IMR-90 (cell line): Measurements from ENCODE around the gene ANO4.

ENCODE experiments used
- BHLHE40 ChIP-seq: fragments of 150-350 bp; IDR thresholded peaks from 2 replicates; pipeline ENCODE4 v1.6.1; 2016; ENCODE audit warnings: mild to moderate bottlenecking, low read depth, low read length
- MXI1 ChIP-seq: IDR thresholded peaks from 2 replicates; pipeline ENCODE4 v1.6.1; 2012; ENCODE audit warnings: low read depth, mild to moderate bottlenecking, low read length, moderate library complexity, borderline replicate concordance
- NFE2L2 ChIP-seq: fragments of 150-350 bp; IDR thresholded peaks from 2 replicates; pipeline ENCODE4 v1.6.1; 2016; ENCODE audit warnings: low read depth, mild to moderate bottlenecking, low read length
- POLR2A ChIP-seq: IDR thresholded peaks from 2 replicates; pipeline ENCODE4 v1.6.1; 2012; ENCODE audit warnings: mild to moderate bottlenecking, low read depth, low read length
- RAD21 ChIP-seq: IDR thresholded peaks from 2 replicates; pipeline ENCODE4 v1.6.1; 2012; ENCODE audit warnings: low read length, improper control_type of control experiment
- RFX5 ChIP-seq: IDR thresholded peaks from 2 replicates; pipeline ENCODE4 v1.8.0; 2012; ENCODE audit warnings: low read depth, mild to moderate bottlenecking, low read length, moderate library complexity
- TF ChIP-seq, protein P1 (sequence below): fragments of 150-350 bp; IDR thresholded peaks from 2 replicates; pipeline ENCODE4 v1.6.1; 2017; ENCODE audit warnings: mild to moderate bottlenecking, antibody characterized with exemption, low read length, low read depth
- TF ChIP-seq, protein P2 (sequence below): fragments of 150-350 bp; IDR thresholded peaks from 2 replicates; pipeline ENCODE4 v1.6.1; 2016; ENCODE audit warnings: low read depth, mild to moderate bottlenecking, low read length, moderate library complexity, borderline replicate concordance
- TF ChIP-seq, protein P3 (sequence below): conservative IDR thresholded peaks from 2 replicates; pipeline ENCODE4 v1.5.1; 2012; ENCODE audit warnings: mild to moderate bottlenecking, low read depth, low read length, improper control_type of control experiment

DNA sequence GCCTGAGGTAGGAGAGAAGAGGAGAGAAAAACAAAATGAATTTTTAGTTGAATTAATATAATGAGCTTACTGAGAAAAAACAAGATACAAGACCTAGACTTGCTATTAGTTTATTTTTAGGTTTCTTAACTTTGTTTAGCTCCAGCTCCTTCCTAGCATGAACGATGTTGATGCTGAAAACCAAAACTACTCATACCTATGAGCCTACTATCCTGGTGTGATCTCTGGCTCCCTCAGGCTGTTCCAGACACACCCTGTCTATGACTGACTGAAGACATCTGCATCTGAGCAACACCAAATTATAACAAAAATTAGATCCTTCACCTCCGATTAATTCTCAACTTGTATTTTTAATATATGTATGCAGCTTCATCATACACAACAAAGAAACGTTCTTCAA lies 225.1 kb downstream of the ANO4 start:
- TF ChIP-seq RFX5 = no peak
- no peak for TF ChIP-seq NFE2L2
- TF ChIP-seq, protein P1, sequence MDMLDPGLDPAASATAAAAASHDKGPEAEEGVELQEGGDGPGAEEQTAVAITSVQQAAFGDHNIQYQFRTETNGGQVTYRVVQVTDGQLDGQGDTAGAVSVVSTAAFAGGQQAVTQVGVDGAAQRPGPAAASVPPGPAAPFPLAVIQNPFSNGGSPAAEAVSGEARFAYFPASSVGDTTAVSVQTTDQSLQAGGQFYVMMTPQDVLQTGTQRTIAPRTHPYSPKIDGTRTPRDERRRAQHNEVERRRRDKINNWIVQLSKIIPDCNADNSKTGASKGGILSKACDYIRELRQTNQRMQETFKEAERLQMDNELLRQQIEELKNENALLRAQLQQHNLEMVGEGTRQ = no peak
- TF ChIP-seq, protein P2, sequence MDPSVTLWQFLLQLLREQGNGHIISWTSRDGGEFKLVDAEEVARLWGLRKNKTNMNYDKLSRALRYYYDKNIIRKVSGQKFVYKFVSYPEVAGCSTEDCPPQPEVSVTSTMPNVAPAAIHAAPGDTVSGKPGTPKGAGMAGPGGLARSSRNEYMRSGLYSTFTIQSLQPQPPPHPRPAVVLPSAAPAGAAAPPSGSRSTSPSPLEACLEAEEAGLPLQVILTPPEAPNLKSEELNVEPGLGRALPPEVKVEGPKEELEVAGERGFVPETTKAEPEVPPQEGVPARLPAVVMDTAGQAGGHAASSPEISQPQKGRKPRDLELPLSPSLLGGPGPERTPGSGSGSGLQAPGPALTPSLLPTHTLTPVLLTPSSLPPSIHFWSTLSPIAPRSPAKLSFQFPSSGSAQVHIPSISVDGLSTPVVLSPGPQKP = no peak
- TF ChIP-seq, protein P3, sequence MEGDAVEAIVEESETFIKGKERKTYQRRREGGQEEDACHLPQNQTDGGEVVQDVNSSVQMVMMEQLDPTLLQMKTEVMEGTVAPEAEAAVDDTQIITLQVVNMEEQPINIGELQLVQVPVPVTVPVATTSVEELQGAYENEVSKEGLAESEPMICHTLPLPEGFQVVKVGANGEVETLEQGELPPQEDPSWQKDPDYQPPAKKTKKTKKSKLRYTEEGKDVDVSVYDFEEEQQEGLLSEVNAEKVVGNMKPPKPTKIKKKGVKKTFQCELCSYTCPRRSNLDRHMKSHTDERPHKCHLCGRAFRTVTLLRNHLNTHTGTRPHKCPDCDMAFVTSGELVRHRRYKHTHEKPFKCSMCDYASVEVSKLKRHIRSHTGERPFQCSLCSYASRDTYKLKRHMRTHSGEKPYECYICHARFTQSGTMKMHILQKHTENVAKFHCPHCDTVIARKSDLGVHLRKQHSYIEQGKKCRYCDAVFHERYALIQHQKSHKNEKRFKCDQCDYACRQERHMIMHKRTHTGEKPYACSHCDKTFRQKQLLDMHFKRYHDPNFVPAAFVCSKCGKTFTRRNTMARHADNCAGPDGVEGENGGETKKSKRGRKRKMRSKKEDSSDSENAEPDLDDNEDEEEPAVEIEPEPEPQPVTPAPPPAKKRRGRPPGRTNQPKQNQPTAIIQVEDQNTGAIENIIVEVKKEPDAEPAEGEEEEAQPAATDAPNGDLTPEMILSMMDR = no peak
- TF ChIP-seq RAD21 = no peak
- no peak for TF ChIP-seq BHLHE40
- TF ChIP-seq POLR2A = no peak
- no peak for TF ChIP-seq MXI1
